ENCODE results near the gene RAB30.
A peak's percentile ranks its signal among the peaks of the same experiment; 100 is the strongest.
"Not testable (repeated sequence)": the region's sequence is repeated elsewhere in the genome, so short reads cannot be mapped to it uniquely, and the experiment has no call there.

Gene RAB30

DNA sequence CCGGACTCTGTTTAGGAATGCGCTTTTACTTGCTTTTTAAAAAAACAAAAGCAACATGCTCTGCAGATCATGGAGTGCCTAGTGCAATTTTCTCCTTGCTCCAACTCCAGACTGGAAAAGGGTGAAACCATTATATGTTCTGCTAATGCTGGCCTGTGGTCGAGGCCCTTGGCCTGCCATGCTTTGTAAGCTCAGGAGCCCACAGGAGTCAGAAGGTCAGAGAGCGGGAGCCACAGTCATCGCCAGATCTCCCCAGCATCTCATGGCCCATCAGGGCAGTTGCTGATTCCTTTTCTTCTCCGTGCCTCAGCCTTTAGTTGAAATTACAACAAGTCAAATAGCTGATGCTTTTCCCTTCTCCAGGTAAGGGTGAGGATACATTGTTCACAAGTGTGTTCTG, 89.8 kb downstream of the RAB30 start:
- no peak for DNase-seq (ENCODE audit: low read depth in 2 of 2)

DNA sequence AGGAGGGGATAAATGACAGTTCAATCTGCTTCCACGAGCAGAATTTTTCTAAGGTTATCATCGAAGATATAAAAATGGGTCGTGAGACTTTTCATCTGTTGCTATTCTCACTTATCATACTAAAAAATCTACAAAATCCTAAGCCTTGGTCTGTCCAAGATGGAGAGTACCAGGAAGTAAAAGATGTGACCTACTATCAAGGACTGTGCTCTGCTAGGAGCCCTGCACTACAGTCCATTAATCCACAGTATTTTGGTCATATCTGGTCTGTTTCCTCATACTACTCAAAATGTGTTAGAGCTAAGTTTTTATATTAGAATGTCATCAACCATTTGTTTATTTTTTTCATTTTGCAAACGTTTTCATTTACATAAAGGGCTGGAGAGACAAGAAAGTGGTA, 90.8 kb downstream of the RAB30 start:
- DNase-seq (ENCODE audit: low read depth in 2 of 2) = no peak

DNA sequence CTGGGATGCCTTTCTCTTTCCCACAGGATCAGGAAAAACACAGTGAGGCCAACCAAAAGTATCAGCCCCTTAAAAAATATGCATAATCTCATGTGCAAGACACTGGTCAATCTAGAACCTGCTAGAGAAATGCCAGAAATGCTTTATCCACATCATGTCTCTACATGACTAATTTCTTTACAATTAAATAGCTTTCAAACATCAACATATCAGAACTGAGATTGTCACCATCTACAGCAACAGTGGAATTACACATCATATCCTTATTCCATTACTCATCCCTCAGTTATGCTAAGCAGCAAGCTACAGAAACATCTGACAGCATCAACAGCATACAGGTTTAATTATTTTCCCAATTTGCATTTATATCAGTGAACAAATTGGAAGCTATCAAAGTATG, 91.4 kb downstream of the RAB30 start:
- DNase-seq (ENCODE audit: low read depth in 2 of 2) = no peak

DNA sequence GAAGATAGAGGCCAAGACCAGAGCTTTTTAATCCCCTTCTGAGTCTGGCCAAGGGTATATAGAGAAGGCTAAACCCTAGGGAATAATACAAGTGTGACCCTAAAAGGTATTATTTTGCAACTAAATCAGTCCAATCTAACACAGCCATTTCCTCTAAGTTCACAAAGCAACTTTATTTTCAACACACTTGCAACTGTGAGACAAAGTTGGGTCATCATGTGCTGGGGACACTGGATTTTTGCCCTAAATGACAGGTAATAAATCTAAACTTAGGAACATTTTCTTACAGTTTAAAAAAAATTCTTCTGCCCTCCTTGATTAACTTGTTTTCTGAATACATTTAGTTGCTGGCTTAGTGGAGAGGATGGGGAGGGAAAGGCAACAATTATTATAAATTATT, 91.9 kb downstream of the RAB30 start:
- no peak for DNase-seq (ENCODE audit: low read depth in 2 of 2)

DNA sequence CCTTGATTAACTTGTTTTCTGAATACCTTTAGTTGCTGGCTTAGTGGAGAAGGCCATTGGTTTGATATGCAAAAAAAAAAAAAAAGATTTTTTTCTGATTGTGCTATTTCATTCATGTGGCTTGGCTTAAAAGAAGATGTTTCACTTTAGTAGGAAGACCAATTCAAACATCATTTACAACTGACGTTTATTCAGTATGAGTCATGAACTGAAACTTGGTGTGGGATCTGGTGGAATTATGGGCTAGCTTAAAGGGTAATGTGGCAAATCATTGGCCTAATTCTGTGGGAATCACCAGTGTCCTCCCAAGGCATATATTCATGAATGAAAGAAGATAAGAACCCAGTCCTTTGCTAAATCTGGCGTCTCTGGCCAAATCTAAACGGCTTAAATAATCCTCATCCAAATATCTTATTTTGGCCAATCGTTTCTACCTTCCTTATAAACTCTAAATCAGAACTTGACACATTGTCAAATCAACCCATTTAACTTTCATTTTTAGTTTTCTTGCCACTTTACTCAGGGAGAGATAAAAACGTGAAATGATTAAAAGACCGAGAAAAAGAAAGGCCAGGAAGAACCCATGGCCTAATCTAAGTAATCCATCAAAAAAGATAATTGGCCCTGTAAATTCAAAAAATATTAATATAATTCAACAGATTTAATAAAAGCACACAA, 93.1 kb downstream of the RAB30 start:
- DNase-seq (ENCODE audit: low read depth in 2 of 2) = no peak

DNA sequence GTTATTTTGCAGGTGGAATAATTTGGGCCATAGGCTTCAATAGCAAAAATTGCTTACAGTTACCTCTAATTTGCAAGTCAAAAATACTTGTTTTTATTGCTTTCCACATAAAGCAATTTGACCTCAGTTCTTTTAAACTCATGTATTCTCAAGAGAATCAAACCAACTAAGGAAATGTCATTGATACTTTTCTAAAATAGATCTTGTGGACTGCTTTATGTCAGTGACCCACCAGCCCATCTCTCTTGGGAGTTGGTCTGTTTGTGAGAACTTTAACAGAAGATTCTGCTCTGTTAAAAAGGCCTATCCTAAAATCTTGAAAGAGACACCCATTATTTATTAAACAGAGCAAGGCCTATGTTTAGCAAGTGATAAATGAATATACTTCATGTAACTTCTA, 94.9 kb downstream of the RAB30 start:
- no peak for DNase-seq (ENCODE audit: low read depth in 2 of 2)

DNA sequence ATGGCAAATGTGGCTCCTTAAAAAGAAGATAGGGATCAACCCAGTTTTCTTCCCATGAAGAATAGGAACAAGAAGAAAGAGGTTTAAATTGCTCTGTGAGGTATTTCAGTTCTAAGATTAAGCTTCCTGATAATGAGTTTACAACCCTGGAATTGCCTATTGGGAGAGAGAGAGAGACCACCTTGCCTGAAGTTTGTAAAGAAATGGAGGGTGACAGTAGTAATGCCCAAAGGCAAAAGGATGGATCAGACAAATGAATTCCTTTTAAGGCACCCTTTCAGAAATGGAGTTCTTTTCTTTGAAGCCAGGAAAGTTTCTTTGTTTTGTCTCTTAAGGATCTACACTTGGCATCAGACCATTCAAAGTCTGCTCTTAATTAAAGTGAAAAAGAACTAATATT, 95.8 kb downstream of the RAB30 start:
- no peak for DNase-seq (ENCODE audit: low read depth in 2 of 2)

DNA sequence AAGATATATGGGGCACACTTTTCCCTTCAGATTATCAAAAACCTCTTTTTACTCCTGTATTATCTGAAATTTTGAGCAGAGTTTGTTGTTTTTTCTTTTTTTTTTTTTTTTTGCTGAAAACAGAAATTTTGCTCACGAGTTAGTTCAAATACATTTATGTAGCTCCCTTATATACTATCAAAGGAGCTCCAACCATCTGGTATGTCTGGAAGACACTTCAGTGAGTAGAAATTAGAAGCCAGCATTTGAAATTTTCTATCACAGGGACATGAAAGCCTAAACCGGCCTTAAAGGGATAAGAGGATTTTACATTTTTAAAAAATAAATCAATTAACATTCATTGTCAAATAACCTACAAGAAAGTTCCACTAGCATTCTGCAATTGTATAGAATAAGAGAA, 96.8 kb downstream of the RAB30 start:
- no peak for DNase-seq (ENCODE audit: low read depth in 2 of 2)

DNA sequence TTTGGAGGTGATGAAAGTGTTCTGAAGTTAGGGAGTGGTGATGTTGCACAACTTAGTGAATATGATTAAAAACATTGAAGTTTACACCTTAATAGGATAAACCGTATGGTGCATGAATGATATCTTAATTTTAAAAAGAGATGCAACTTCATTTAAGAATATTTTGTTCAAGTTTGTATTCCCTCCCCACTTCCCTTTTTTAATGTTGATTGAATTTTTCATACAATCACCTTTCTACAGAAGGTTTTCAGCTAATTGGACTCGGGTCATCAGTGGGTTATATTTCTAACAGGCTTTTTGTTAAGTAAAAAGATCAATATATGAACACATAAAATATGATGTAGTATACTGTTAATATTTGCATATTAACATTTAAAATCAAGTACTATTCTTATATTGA, 97.6 kb downstream of the RAB30 start:
- DNase-seq (ENCODE audit: low read depth in 2 of 2) = no peak

DNA sequence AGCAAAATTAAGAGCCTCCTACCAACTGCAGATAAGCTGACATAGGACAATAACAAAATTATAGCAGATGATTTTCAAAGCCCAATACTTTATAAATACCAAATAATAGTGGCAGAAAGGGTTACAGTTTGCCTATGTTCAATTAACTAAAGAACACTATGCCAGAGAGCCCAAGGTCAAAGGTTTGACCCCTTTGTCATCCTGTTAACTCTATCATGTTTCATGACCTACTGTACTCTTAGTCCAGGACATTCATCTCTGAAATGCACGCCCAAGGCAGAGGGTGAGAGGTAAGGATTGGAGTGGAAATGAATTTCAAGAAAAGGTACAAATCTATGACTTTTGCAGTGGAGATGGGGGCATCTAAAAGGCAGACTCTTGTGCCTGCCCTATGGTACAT, 99.6 kb downstream of the RAB30 start:
- no peak for DNase-seq (ENCODE audit: low read depth in 2 of 2)

DNA sequence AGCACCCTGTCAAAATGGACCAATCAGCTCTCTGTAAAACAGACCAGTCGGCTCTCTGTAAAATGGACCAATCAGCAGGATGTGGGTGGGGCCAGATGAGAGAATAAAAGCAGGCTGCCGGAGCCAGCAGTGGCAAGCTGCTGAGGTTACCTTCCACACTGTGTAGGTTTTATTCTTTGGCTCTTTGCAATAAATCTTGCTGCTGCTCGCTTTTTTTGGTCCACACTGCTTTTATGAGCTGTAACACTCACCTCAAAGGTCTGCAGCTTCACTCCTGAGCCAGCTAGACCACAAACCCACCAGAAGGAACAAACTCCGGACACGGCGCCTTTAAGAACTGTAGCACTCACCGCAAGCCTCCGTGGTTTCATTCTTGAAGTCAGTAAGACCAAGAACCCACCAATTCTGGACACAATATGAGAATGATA, 100.2 kb downstream of the RAB30 start:
- DNase-seq (ENCODE audit: low read depth in 2 of 2) = not testable (repeated sequence)

DNA sequence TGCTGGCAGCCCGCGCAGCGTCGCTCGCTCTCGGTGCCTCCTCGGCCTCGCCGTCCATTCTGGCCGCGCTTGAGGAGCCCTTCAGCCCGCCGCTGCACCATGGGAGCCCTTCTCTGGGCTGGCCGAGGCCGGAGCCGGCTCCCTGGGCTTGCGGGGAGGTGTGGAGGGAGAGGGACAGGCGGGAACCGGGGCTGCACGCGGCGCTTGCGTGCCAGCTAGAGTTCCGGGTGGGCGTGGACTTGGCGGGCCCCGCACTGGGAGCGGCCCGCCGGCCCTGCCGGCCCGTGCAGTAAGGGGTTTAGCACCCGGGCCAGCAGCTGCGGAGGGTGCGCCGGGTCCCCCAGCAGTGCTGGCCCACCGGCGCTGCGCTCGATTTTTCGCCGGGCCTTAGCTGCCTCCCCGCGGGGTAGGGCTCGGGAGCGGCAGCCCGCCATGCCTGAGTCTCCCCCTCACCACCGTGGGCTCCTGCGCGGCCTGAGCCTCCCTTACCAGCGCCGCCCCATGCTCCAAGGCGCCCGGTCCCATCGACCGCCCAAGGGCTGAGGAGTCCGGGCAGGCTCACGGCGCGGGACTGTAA, 101.1 kb downstream of the RAB30 start:
- not testable (repeated sequence) for DNase-seq (ENCODE audit: low read depth in 2 of 2)

DNA sequence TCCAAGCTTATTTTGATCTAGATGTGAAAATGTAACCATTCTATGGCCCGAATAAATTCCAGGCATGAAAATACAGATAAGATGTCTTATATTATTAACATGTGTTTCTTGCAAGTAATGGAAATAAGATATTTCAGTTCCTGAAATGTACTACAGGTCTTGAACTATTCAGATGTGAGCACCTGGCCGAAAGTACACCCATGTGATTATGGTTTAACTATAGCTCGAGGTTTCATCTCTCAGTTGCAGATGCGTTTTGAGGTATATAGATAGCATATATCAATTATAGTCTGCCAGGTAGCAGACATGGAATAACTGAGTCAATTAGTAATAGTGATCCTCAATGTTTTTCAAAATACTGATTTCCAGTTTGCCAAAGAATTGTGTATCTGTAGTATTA, 101.9 kb downstream of the RAB30 start:
- no peak for DNase-seq (ENCODE audit: low read depth in 2 of 2)

DNA sequence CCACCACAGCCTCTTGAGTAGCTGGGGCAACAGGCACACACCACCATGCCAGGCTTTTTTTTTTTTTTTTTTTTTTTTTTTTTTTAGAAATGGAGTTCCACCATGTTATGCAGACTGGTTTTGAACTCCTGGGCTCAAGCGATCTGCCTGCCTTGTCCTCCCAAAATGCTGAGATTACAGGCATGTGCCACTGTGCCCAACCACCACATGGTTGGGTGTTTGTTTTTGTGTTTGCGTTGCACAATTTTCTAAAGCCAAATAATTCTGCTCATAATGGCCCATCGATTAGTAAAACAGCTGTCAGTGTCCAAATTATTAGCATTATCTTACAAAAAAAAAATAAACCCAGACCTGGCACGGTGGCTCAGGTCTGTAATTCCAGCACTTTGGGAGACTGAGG, 104.3 kb downstream of the RAB30 start:
- no peak for DNase-seq (ENCODE audit: low read depth in 2 of 2)

DNA sequence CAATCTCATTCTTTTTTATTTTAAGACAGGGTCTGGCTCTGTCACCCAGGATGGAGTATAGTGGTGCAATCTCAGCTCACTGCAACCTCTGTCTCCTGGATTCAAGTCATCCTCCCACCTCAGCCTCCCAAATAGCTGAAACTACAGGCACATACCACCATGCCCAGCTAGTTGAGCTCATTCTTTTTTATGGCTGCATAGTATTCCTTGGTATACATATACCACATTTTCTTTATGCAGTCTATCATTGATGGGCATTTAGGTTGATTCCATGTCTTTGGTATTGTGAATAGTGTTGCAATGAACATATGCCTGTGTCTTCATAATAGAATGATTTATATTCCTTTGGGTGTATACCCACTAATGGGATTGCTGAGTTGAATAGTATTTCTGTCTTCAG, 109.7 kb downstream of the RAB30 start:
- not testable (repeated sequence) for DNase-seq (ENCODE audit: low read depth in 2 of 2)

DNA sequence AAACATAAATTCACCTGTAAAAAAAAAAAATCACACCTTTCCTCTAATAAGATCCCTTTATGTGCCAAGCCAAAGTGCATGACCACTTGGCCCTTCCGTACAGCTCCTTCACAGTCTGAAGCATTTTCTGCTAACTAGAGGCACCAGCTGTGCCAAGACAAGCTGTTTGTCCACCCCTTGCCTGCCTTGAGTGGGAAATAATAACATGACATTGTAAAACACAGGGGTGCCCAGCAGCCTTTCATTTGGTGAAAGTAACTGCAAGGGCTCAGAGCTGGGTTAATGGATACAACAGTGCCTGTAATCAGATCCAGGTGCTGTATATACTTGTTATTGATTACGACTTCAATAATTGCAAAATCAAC, 110.9 kb downstream of the RAB30 start:
- DNase-seq (ENCODE audit: low read depth in 2 of 2) = no peak

DNA sequence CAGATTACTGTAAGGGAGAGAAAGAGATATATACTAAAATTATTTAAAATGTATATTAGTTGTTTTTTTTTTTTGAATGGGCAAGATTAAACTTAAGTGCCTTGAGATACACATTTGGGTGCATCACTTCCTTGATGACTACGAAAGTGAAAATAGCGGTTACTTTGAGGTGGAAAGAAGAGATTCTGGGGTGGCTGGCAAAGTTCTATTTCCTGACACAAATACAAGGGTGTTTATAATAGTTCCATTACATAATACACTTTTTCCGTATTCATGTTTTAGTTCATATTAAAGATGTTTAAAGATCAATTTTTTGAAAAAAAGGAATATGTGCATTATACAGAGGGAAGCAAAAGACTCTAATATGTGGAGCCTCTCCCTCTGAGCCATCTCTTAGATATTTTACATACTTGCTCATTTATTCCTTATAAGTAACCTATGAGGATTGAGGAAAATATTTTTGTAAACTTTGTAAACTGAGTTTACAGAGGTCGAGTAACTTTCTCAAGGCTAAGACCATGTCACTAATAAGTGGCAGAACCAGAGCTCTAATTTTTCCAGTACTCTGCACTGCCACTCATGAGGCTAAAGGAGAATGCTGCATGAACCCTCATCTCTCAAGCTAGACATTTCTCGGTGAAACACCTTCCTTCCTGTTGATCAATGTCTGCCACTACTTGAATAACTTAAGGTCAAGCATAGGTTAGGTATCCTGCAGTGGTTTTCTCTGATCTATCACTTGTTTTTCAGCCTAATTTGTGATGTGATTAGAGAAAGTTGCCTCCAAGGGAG, 111.5 kb downstream of the RAB30 start:
- no peak for DNase-seq (ENCODE audit: low read depth in 2 of 2)

DNA sequence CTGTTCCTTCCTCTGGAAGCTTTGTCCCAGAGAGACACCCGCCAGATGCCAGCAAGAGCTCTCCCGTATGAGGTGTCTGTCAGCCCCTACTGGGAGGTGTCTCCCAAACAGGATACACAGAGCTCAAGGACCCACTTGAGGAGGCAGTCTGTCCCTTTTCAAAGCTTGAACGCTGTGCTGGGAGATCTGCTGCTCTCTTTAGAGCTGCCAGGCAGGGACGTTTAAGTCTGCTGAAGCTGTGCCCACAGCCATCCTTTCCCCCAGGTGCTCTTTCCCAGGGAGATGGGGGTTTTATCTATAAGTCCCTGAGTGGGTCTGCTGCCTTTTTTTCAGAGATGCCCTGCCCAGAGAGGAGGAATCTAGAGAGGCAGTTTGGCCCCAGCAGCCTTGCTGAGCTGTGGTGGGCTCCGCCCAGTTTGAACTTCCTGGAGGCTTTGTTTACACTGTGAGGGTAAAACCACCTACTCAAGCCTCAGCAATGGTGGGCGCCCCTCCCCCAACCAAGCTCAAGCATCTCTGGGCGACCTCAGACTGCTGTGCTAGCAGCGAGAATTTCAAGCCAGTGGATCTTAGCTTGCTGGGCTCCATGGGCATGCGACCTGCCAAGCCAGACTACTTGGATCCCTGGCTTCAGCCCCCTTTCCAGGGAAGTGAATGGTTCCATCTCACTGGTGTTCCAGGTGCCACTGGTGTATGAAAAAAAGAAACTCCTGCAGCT, 115.8 kb downstream of the RAB30 start:
- DNase-seq (ENCODE audit: low read depth in 2 of 2) = peak; percentile 34 to 40

DNA sequence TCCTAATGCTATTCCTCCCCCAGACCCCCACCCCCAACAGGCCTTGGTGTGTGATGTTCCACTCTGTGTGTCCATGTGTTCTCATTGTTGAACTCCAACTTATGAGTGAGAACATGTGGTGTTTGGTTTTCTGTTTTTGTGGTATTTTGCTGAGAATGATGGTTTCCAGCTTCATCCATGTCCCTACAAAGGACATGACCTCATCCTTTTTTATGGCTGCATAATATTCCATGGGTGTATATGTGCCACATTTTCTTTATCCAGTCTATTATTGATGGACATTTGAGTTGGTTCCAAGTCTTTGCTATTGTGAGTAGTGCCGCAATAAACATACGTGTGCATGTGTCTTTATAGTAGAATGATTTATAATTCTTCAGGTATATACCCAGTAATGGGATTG, 121.2 kb downstream of the RAB30 start:
- DNase-seq (ENCODE audit: low read depth in 2 of 2) = not testable (repeated sequence)

DNA sequence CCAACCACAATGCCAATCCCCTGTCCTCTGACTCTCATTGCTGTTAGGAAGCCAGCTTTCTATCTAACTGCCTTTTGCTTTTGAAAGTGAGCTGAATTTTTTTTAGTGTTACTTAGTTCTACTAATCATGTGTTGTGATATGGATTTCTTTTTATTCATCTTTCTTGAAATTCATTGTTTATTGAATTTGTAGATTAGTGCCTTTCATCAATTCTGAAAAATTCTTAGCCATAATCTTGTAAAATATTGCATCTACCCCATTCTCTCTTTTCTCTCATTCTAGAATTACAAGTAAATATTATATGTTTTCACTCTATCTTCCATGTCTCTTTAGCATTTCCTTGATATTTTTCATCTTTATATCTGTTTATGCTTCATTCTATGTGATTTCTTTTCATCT, 122.3 kb downstream of the RAB30 start:
- no peak for DNase-seq (ENCODE audit: low read depth in 2 of 2)

DNA sequence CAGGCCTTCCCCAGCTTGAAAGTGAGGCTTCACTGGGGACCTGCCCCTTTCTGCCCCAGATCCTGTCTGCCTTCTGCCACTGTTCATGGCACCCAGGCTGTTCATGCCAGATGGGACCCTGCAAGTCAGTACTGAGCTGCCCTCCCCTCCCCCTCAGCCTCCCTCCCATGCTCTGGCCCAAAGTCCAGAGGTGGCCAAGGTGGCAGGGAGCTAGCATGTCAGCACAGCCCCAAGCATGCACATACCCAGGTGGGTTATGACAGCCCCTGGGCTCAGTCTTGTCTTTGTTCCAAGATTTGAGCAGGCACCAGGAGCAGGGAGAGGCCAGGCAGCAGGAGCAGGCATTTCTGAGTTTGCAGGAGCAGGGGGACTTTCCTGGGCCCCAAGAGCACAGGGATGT, 126.0 kb downstream of the RAB30 start:
- no peak for DNase-seq (ENCODE audit: low read depth in 2 of 2)

DNA sequence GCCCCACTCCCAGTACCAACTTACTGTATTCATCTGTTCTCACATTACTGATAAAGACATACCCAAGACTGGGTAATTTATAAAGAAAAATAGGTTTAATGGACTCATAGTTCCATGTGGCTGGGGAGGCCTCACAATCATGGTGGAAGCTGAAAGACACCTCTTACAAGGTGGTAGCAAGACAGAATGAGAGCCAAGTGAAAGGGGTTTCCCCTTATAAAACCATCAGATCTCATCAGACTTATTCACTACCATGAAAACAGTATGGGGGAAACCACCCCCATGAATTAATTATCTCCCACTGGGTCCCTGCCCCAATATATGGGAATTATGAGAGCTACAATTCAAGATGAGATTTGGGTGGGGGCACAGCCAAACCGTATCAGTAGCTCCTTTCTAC, 126.7 kb downstream of the RAB30 start:
- DNase-seq (ENCODE audit: low read depth in 2 of 2) = not testable (repeated sequence)

DNA sequence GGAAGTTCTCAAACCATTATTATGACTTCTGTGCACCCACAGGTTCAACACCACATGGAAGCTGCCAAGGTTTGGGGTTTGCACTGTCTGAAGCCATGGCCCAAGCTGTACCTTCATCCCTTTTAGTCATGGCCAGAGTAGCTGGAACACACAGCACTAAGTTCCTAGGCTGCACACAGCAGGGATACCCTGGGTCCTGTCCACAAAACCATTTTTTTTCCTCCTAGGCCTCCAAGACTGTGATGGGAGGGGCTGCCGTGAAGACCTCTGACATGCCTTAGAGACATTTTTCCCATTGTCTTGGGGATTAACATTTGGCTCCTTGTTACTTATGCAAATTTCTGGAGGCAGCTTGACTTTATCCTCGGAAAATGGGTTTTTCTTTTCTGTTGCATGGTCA, 127.5 kb downstream of the RAB30 start:
- no peak for DNase-seq (ENCODE audit: low read depth in 2 of 2)

All from stimulated activated CD8-positive, alpha-beta memory T cell treated with anti-CD3 and anti-CD28 coated beads, Interleukin-7, amount 100 ng/mL, for 1 hour (primary cell).